Peyer's patch (tissue), 4 donors: ENCODE measurements around the gene ESR2. TPM values are rescaled to one million over a fixed set of nuclear protein-coding genes. Genes with fewer than 3 reads are reported as not detected.

Experiments
- DNase-seq, 3 donors: peaks; one replicate each; pipeline ENCODE4 v3.0.0-alpha.2; 2017 to 2019
- H3K27ac ChIP-seq, 4 donors: fragments of 200-600 bp; sonication (generic); one replicate each; pipeline ENCODE4 v1.5.1; 2016 to 2019
- H3K27me3 ChIP-seq, 2 donors: fragments of 200-600 bp; sonication (generic); one replicate each; pipeline ENCODE4 v1.5.1; 2019
- H3K36me3 ChIP-seq, 3 donors: fragments of 200-600 bp; sonication (generic); one replicate each; pipeline ENCODE4 v1.5.1; 2016 to 2019
- H3K4me1 ChIP-seq, 4 donors: fragments of 200-600 bp; sonication (generic); one replicate each; pipeline ENCODE4 v1.5.1; 2016 to 2019
- H3K4me3 ChIP-seq, 4 donors: fragments of 200-600 bp; sonication (generic); 1 replicate in 3 of 4; 2 replicates in 1 of 4; pipeline ENCODE4 v1.5.1; 2016 to 2019; ENCODE audit warnings: mild to moderate bottlenecking in 1 of 4
- H3K9me3 ChIP-seq, 4 donors: fragments of 200-600 bp; sonication (generic); one replicate each; pipeline ENCODE4 v1.5.1; 2016 to 2019; ENCODE audit warnings: mild to moderate bottlenecking in 1 of 4
- CTCF ChIP-seq, 6 experiments: fragments of 450-650 bp in 4 of 6; fragments of 200-600 bp in 2 of 6; sonication (generic) in 1 of 6; IDR thresholded peaks; one replicate each; pipeline ENCODE4 v1.5.1; 2017 to 2019; ENCODE audit warnings: antibody characterized with exemption in 6 of 6, mild to moderate bottlenecking in 3 of 6, moderate library complexity in 1 of 6
- POLR2A ChIP-seq, 2 donors: fragments of 450-650 bp; IDR thresholded peaks; one replicate each; pipeline ENCODE4 v1.5.1; 2017; ENCODE audit warnings: antibody characterized with exemption in 2 of 2, mild to moderate bottlenecking in 2 of 2, moderate library complexity in 2 of 2
- total RNA-seq, 4 donors: library from RNA; depleted of rRNA; stranded (reverse); fragments of >200 nt; gene quantifications; one replicate each; pipeline ENCODE4 v1.1.0, GENCODE V29; 2016

ESR2 gene
- total RNA-seq, 4 donors from 2014 or later: 0.66 to 6.6 (median 1.1) TPM; not detected in 1

- Histone ChIP-seq H3K4me1 (no peaks in the 10 kb centered on the region), H3K9me3 (no peaks in the 10 kb centered on the region), H3K27ac (no peak overlapping the region), H3K4me3 (no peak overlapping the region), H3K27me3 (no peaks in the 10 kb centered on the region), H3K36me3 (peaks cover 0 to 71% (median 0%) of the 10 kb centered on the region in 3 donors)
- no peak for DNase-seq
- TF ChIP-seq POLR2A (IDR thresholded peaks at IDR 0.05) (no peak), CTCF (IDR thresholded peaks at IDR 0.05) (no peak)
Measured at GRCh38 chr14:64158608-64159007, 135.6 kb downstream of the ESR2 start.

GRCh38 chr14:64149921-64150320, 144.2 kb downstream of the ESR2 start:
- H3K36me3 ChIP-seq: peaks cover 0 to 60% (median 0%) of the 10 kb centered on the region in 3 donors
- no peak for DNase-seq
- H3K27ac ChIP-seq: no peak overlapping the region
- H3K4me1 ChIP-seq: no peaks in the 10 kb centered on the region
- H3K27me3 ChIP-seq: no peaks in the 10 kb centered on the region
- no peak for TF ChIP-seq POLR2A (IDR thresholded peaks at IDR 0.05)
- TF ChIP-seq CTCF (IDR thresholded peaks at IDR 0.05): no peak
- H3K4me3 ChIP-seq: no peak overlapping the region
- H3K9me3 ChIP-seq: no peaks in the 10 kb centered on the region

GRCh38 chr14:64147126-64147790, 146.9 kb downstream of the ESR2 start:
- Histone ChIP-seq H3K27ac (no peak overlapping the region), H3K27me3 (no peaks in the 10 kb centered on the region), H3K4me1 (no peaks in the 10 kb centered on the region), H3K4me3 (no peak overlapping the region), H3K9me3 (no peaks in the 10 kb centered on the region), H3K36me3 (peaks cover 0 to 64% (median 0%) of the 10 kb centered on the region in 3 donors)
- TF ChIP-seq POLR2A (IDR thresholded peaks at IDR 0.05): no peak
- DNase-seq: no peak

GRCh38 chr14:64137657-64138290, 156.4 kb downstream of the ESR2 start:
- TF ChIP-seq CTCF (IDR thresholded peaks at IDR 0.05): no peak
- no peak for TF ChIP-seq POLR2A (IDR thresholded peaks at IDR 0.05)
- H3K4me3 ChIP-seq: no peak overlapping the region
- no peaks in the 10 kb centered on the region for H3K4me1 ChIP-seq
- no peaks in the 10 kb centered on the region for H3K9me3 ChIP-seq
- no peak overlapping the region for H3K27ac ChIP-seq
- DNase-seq: peak in 1 of 3 donors; percentile 20
- H3K27me3 ChIP-seq: no peaks in the 10 kb centered on the region
- H3K36me3 ChIP-seq: peaks cover 0 to 91% (median 0%) of the 10 kb centered on the region in 3 donors

- peaks cover 0 to 96% (median 0%) of the 10 kb centered on the region in 3 donors for H3K36me3 ChIP-seq
- DNase-seq: no peak
- no peaks in the 10 kb centered on the region for H3K4me1 ChIP-seq
- TF ChIP-seq POLR2A (IDR thresholded peaks at IDR 0.05) (no peak), CTCF (IDR thresholded peaks at IDR 0.05) (no peak)
- no peak overlapping the region for H3K27ac ChIP-seq
- no peaks in the 10 kb centered on the region for H3K27me3 ChIP-seq
- H3K9me3 ChIP-seq: no peaks in the 10 kb centered on the region
- H3K4me3 ChIP-seq: no peak overlapping the region
Measured at GRCh38 chr14:64126548-64126947, 167.6 kb downstream of the ESR2 start.

GRCh38 chr14:64125270-64125669, 168.9 kb downstream of the ESR2 start:
- DNase-seq: no peak
- no peaks in the 10 kb centered on the region for H3K27me3 ChIP-seq
- no peak overlapping the region for H3K4me3 ChIP-seq
- TF ChIP-seq CTCF (IDR thresholded peaks at IDR 0.05) (no peak), POLR2A (IDR thresholded peaks at IDR 0.05) (no peak)
- no peaks in the 10 kb centered on the region for H3K9me3 ChIP-seq
- no peak overlapping the region for H3K27ac ChIP-seq
- H3K36me3 ChIP-seq: peaks cover 0 to 96% (median 0%) of the 10 kb centered on the region in 3 donors
- no peaks in the 10 kb centered on the region for H3K4me1 ChIP-seq
